B cell (primary cell): Measurements from ENCODE around the gene ERICH3.

Source experiments
- CTCF ChIP-seq: fragments of 200-600 bp; IDR thresholded peaks from one replicate; pipeline ENCODE4 v1.8.0; 2022; ENCODE audit warnings: antibody characterized with exemption, mild to moderate bottlenecking
- EZH2 ChIP-seq: IDR thresholded peaks from 2 replicates; pipeline ENCODE4 v1.6.1; 2012; ENCODE audit warnings: borderline replicate concordance, low read depth, mild to moderate bottlenecking, moderate library complexity, low read length; ENCODE audit not compliant: insufficient read depth, poor library complexity, severe bottlenecking

GRCh38 chr1:74522148-74522547 lies 151.4 kb downstream of the ERICH3 start:
- TF ChIP-seq CTCF (no peak), EZH2 (no peak)
